ENCODE results near the gene SFXN4. TPM values are rescaled to one million over a fixed set of nuclear protein-coding genes. Genes with fewer than 3 reads are reported as not detected.

Gene SFXN4
- total and polyA plus RNA-seq, 9 of the 15 experiments (the other 6 are each of a cell fraction or from before 2014, with no cell fraction given): 40.1 to 97.8 (median 54.5) TPM

GRCh38 chr10:119191881-119192280 is 26.4 kb upstream of the SFXN4 start:
- CTCF ChIA-PET (ENCODE audit: low intra/inter-chr PET ratio): no interaction called here
- H2AFZ ChIP-seq (ENCODE audit: low read depth, low read length): no peak overlapping the region
- DNase-seq (ENCODE audit: extremely low read depth in 1 of 4, low spot score in 3 of 4): no peak
- H3K4me1 ChIP-seq (replicated peaks in 1 of 2; ENCODE audit: control insufficient read depth in 2 of 2, insufficient read depth in 2 of 2, low read length in 2 of 2): peaks cover 0 to 21% of the 10 kb centered on the region in 2 experiments; a peak in 4 of 5 replicates
- in situ Hi-C loops (cut with MboI) (no loop called here), intact Hi-C loops (cut with micrococcal nuclease) (no loop called here)
- no peaks in the 10 kb centered on the region for H4K20me1 ChIP-seq (replicated peaks; ENCODE audit: control insufficient read depth, insufficient read depth, low read length)
- 22% methylated on average over 3 of the region's 4 CpGs for WGBS (ENCODE audit: insufficient coverage, low coverage, missing lambda C conversion rate)
- no peak for TF ChIP-seq TCF3 (CRISPR knock-in tag; IDR thresholded peaks at IDR 0.05)
- TF ChIP-seq BRF2 (IDR thresholded peaks at IDR 0.05; ENCODE audit: borderline replicate concordance, insufficient read depth, insufficient read length): no peak
- TF ChIP-seq PHF8 (IDR thresholded peaks at IDR 0.05; ENCODE audit: borderline replicate concordance, low read length): no peak
- no peak for TF ChIP-seq TRIM28 (IDR thresholded peaks at IDR 0.05)
- no peak for TF ChIP-seq BMI1 (IDR thresholded peaks at IDR 0.05; ENCODE audit: low read length)
- no peak for TF ChIP-seq FOS (IDR thresholded peaks at IDR 0.05; ENCODE audit: extremely low read depth, insufficient read length)
- TF ChIP-seq ZNF175 (CRISPR knock-in tag; IDR thresholded peaks at IDR 0.05; ENCODE audit: low read depth): no peak
- TF ChIP-seq NKRF (IDR thresholded peaks at IDR 0.05; ENCODE audit: borderline replicate concordance): no peak
- TF ChIP-seq HDAC8 (tag; IDR thresholded peaks at IDR 0.05): no peak
- no peak for TF ChIP-seq HMGN3 (IDR thresholded peaks at IDR 0.05; ENCODE audit: borderline replicate concordance, extremely low read depth, insufficient read length, low read depth, low read length)
- ATAC-seq: no peak
- H3K4me2 ChIP-seq (ENCODE audit: insufficient read depth, low read length): no peak overlapping the region
- H3K27ac ChIP-seq (ENCODE audit: extremely low read depth, low read depth, low read length): no peak overlapping the region
- no TSS peak for BruUV-seq (replicated peaks)
- no peaks in the 10 kb centered on the region for H3K9me3 ChIP-seq (replicated peaks; ENCODE audit: control insufficient read depth, insufficient read depth, low read depth, low read length)
- no peaks in the 10 kb centered on the region for H3K36me3 ChIP-seq (ENCODE audit: control insufficient read depth, insufficient read depth, low read length)
- no peaks in the 10 kb centered on the region for H3K9me1 ChIP-seq (ENCODE audit: control insufficient read depth, insufficient read depth, low read length)
- H3K79me2 ChIP-seq (ENCODE audit: control insufficient read depth, insufficient read depth, low read length): no peaks in the 10 kb centered on the region
- H3K4me3 ChIP-seq: no peak overlapping the region
- POLR2A ChIA-PET: no interaction called here
- no peak overlapping the region for H3K9ac ChIP-seq (ENCODE audit: insufficient read depth in 1 of 2, low read depth in 2 of 2, low read length in 2 of 2)
- no peak for FAIRE-seq
- no peaks in the 10 kb centered on the region for H3K27me3 ChIP-seq (ENCODE audit: control insufficient read depth in 2 of 2, insufficient read depth in 2 of 2, low read length in 2 of 2)
